ENCODE measurements around the gene CASZ1.

GRCh38 chr1:10694633-10695627 is 101.5 kb downstream of the CASZ1 start:
- TF ChIP-seq CTCF (conservative IDR thresholded peaks at IDR 0.05; ENCODE audit: low read depth in 2 of 2) = no peak
- TF ChIP-seq REST (IDR thresholded peaks at IDR 0.05; ENCODE audit: unreplicated experiment) = no peak
- TF ChIP-seq EZH2 (IDR thresholded peaks at IDR 0.05; ENCODE audit: low read depth, unreplicated experiment) = no peak
